Right lobe of liver (tissue), 4 donors: ENCODE data around the gene PROSER2.

Experiments
- CTCF ChIP-seq, 4 donors: fragments of 200-600 bp in 3 of 4; fragments of 450-650 bp in 1 of 4; IDR thresholded peaks; one replicate each; pipeline versions ENCODE4 v1.5.1 to v1.8.0; 2016 to 2022; ENCODE audit warnings: antibody characterized with exemption in 4 of 4, mild to moderate bottlenecking in 2 of 4
- POLR2A ChIP-seq: fragments of 450-650 bp; IDR thresholded peaks from one replicate; pipeline ENCODE4 v1.6.1; 2017; ENCODE audit warnings: antibody characterized with exemption, mild to moderate bottlenecking
- donor health status: DM: no; HTN: no; CAD: no.
- donor health status: DM: no; HTN: no; CAD: no.
- donor health status: DM: no; HTN: yes; CAD: no.

- TF ChIP-seq CTCF (IDR thresholded peaks at IDR 0.05) = no peak
- TF ChIP-seq POLR2A = no peak
These were observed 812 bp downstream of the PROSER2 start for GRCh38 chr10:11823989-11824346.
